H9 (cell line): ENCODE results near the gene HHAT. TPM values are rescaled to one million over a fixed set of nuclear protein-coding genes. Genes with fewer than 3 reads are reported as not detected.

Experiments
- DNase-seq: peaks from one replicate; pipeline ENCODE4 v3.0.0-alpha.2; 2017
- H2AFZ ChIP-seq: one replicate; pipeline ENCODE4 v1.6.1; 2013; ENCODE audit warnings: mild to moderate bottlenecking, low read length, control low read depth, moderate library complexity
- H2AK5ac ChIP-seq: 2 replicates; pipeline ENCODE4 v1.6.1; 2013; ENCODE audit warnings: low read length, control low read depth, mixed read lengths; ENCODE audit not compliant: insufficient read length
- H2BK120ac ChIP-seq: one replicate; pipeline ENCODE4 v1.6.1; 2013; ENCODE audit warnings: low read depth, mild to moderate bottlenecking, low read length, control low read depth, inconsistent platforms; ENCODE audit not compliant: poor library complexity, severe bottlenecking
- H2BK12ac ChIP-seq: 2 replicates; pipeline ENCODE4 v1.6.1; 2013; ENCODE audit warnings: low read length, control low read depth, mixed read lengths, low read depth; ENCODE audit not compliant: insufficient read length
- H2BK15ac ChIP-seq: 2 replicates; pipeline ENCODE4 v1.6.1; 2013; ENCODE audit warnings: low read depth, low read length, control low read depth
- H2BK20ac ChIP-seq: one replicate; pipeline ENCODE4 v1.6.1; 2013; ENCODE audit warnings: low read depth, mild to moderate bottlenecking, low read length, control low read depth, inconsistent platforms; ENCODE audit not compliant: poor library complexity, severe bottlenecking
- H2BK5ac ChIP-seq: 2 replicates; pipeline ENCODE4 v1.6.1; 2013; ENCODE audit warnings: low read length, control low read depth, mixed read lengths; ENCODE audit not compliant: insufficient read length
- H3K14ac ChIP-seq: 2 replicates; pipeline ENCODE4 v1.6.1; 2013; ENCODE audit warnings: low read length, control low read depth; ENCODE audit not compliant: insufficient read depth
- H3K18ac ChIP-seq: 2 replicates; pipeline ENCODE4 v1.6.1; 2013; ENCODE audit warnings: low read depth, mild to moderate bottlenecking, mixed read lengths, low read length, control low read depth; ENCODE audit not compliant: insufficient read length
- H3K23ac ChIP-seq: 2 replicates; pipeline ENCODE4 v1.6.1; 2013; ENCODE audit warnings: low read length, control low read depth, mixed read lengths, low read depth; ENCODE audit not compliant: insufficient read length
- H3K23me2 ChIP-seq: 2 replicates; pipeline ENCODE4 v1.6.1; 2013; ENCODE audit warnings: low read depth, mild to moderate bottlenecking, mixed read lengths, low read length, control low read depth; ENCODE audit not compliant: insufficient read length, poor library complexity, severe bottlenecking
- H3K27ac ChIP-seq: 2 replicates; pipeline ENCODE4 v1.5.1; 2013; ENCODE audit warnings: low read length, control low read depth, mixed read lengths, low read depth; ENCODE audit not compliant: insufficient read length
- H3K27me3 ChIP-seq: 2 replicates; pipeline ENCODE4 v1.6.1; 2013; ENCODE audit warnings: low read length, control low read depth, inconsistent platforms; ENCODE audit not compliant: insufficient read depth
- H3K4ac ChIP-seq: 2 replicates; pipeline ENCODE4 v1.6.1; 2013; ENCODE audit warnings: low read depth, mild to moderate bottlenecking, control low read depth, inconsistent platforms, low read length, moderate library complexity
- H3K4me1 ChIP-seq: 2 replicates; pipeline ENCODE4 v1.6.1; 2013; ENCODE audit warnings: low read length, control low read depth, inconsistent platforms; ENCODE audit not compliant: insufficient read depth
- H3K4me2 ChIP-seq: 2 replicates; pipeline ENCODE4 v1.6.1; 2013; ENCODE audit warnings: low read length, control low read depth, mixed read lengths; ENCODE audit not compliant: insufficient read length, insufficient read depth
- H3K56ac ChIP-seq: 2 replicates; pipeline ENCODE4 v1.6.1; 2013; ENCODE audit warnings: low read depth, mild to moderate bottlenecking, mixed read lengths, low read length, control low read depth; ENCODE audit not compliant: insufficient read length
- H3K79me1 ChIP-seq: 2 replicates; pipeline ENCODE4 v1.6.1; 2013; ENCODE audit warnings: low read depth, mild to moderate bottlenecking, moderate library complexity, low read length, control low read depth, inconsistent platforms; ENCODE audit not compliant: insufficient read depth, poor library complexity, severe bottlenecking
- H3K79me2 ChIP-seq: 2 replicates; pipeline ENCODE4 v1.6.1; 2013; ENCODE audit warnings: low read length, control low read depth, inconsistent platforms; ENCODE audit not compliant: insufficient read depth
- H3K9ac ChIP-seq: 2 replicates; pipeline ENCODE4 v1.6.1; 2013; ENCODE audit warnings: low read length, control low read depth, mixed read lengths; ENCODE audit not compliant: insufficient read length; ENCODE audit errors: extremely low read depth
- H3K9me3 ChIP-seq: one replicate; pipeline ENCODE4 v1.6.1; 2013; ENCODE audit warnings: low read depth, low read length, inconsistent platforms; ENCODE audit not compliant: control insufficient read depth
- H3T11ph ChIP-seq: one replicate; pipeline ENCODE4 v1.6.1; 2013; ENCODE audit warnings: mild to moderate bottlenecking, low read length, control low read depth, inconsistent platforms
- H4K20me1 ChIP-seq: one replicate; pipeline ENCODE4 v1.6.1; 2013; ENCODE audit not compliant: control insufficient read depth, insufficient read length, insufficient read depth
- H4K5ac ChIP-seq: 2 replicates; pipeline ENCODE4 v1.6.1; 2013; ENCODE audit warnings: low read depth, mild to moderate bottlenecking, mixed read lengths, low read length, control low read depth; ENCODE audit not compliant: insufficient read length
- H4K8ac ChIP-seq: replicated peaks from 2 replicates; pipeline ENCODE4 v1.6.1; 2013; ENCODE audit warnings: low read length, control low read depth, mixed read lengths, low read depth; ENCODE audit not compliant: insufficient read length
- H4K91ac ChIP-seq: 2 replicates; pipeline ENCODE4 v1.6.1; 2013; ENCODE audit warnings: low read depth, mild to moderate bottlenecking, moderate library complexity, mixed read lengths, low read length, control low read depth; ENCODE audit not compliant: insufficient read length
- H3K27ac Mint-ChIP-seq, 3 experiments: 2 replicates in 2 of 3; 3 replicates in 1 of 3; pipeline ENCODE4 v1.8.0; 2020 to 2021; ENCODE audit warnings: mixed read lengths in 3 of 3, mild to moderate bottlenecking in 1 of 3, moderate library complexity in 1 of 3
- H3K27me3 Mint-ChIP-seq: 2 replicates; pipeline ENCODE4 v1.8.0; 2021; ENCODE audit warnings: low read depth, mild to moderate bottlenecking, moderate library complexity, mixed read lengths
- H3K36me3 Mint-ChIP-seq, 3 experiments: 2 replicates in 2 of 3; 3 replicates in 1 of 3; pipeline ENCODE4 v1.8.0; 2020 to 2021; ENCODE audit warnings: low read depth in 3 of 3, mixed read lengths in 3 of 3; ENCODE audit not compliant: insufficient read depth in 1 of 3
- H3K4me1 Mint-ChIP-seq, 2 experiments: 2 replicates each; pipeline ENCODE4 v1.8.0; 2020; ENCODE audit warnings: mixed read lengths in 2 of 2
- H3K4me3 Mint-ChIP-seq, 2 experiments: 2 replicates in 1 of 2; 3 replicates in 1 of 2; pipeline ENCODE4 v1.8.0; 2020 to 2021; ENCODE audit warnings: mild to moderate bottlenecking in 2 of 2, mixed read lengths in 2 of 2, moderate library complexity in 1 of 2
- H3K9me3 Mint-ChIP-seq, 2 experiments: 2 replicates in 1 of 2; 3 replicates in 1 of 2; pipeline ENCODE4 v1.8.0; 2020; ENCODE audit warnings: mild to moderate bottlenecking in 2 of 2, mixed read lengths in 2 of 2, moderate library complexity in 1 of 2
- WGBS: extraction: QIAGEN DNeasy Blood & Tissue Kit; methylation state at CpG from one replicate; pipeline ENCODE4 v1.1.7; 2013; ENCODE audit warnings: missing lambda C conversion rate, low lambda C conversion rate, mixed read lengths; ENCODE audit not compliant: insufficient read length; ENCODE audit errors: extremely low coverage; 5-methylcytosine and 5-hydroxymethylcytosine counted together
- total RNA-seq: library from RNA; stranded (reverse); gene quantifications from 2 replicates; pipeline ENCODE4 v1.2.1, GENCODE V29; 2021
- TF ChIP-seq, protein P1 (sequence below): fragments of 200-600 bp; sonication (generic); conservative IDR thresholded peaks from 3 replicates; pipeline ENCODE4 v1.8.0; 2021; ENCODE audit warnings: antibody characterized with exemption, mild to moderate bottlenecking

HHAT gene
- total RNA-seq, 1 experiment from 2014 or later = 0.48 TPM

DNA sequence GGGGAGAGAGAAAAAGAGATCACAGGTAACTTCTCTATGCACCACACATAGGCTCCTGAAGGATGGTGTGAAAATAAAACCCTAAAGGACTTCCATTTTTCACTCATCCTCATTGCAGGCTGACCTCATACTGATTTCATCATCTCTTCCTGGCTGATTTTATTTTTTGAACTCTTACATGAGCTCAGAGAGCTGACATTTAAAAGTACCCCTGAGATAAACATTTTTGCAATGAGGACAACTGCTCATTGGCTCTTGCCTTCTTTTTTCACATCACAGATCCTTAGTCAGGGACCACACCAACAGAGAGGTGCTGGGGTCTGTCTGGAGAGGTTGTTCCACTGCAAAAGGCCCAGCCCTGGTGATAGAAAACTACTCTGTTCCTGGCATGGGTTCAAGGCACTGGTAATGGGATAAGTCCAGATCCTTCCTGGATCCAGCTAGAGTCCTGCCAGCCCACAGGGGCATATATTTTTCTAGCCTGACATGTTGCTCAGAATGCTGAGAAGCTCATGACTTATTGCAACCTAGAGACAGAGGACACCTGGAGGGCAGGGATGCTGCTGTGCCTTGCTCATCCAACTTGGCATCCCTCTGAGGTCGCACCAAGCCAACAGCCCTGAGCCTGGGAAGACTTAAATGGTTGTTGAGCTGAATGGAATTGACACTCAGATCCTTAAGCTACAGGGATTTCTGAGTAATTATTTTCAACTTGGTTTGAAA is 360.0 kb downstream of the HHAT start:
- no peak overlapping the region for H4K91ac ChIP-seq
- DNase-seq = no peak
- Mint-ChIP-seq H3K4me1 (no peaks in the 10 kb centered on the region), H3K36me3 (no peaks in the 10 kb centered on the region), H3K9me3 (no peaks in the 10 kb centered on the region), H3K27ac (no peak overlapping the region), H3K27me3 (no peaks in the 10 kb centered on the region), H3K4me3 (no peak overlapping the region)
- H3K9ac ChIP-seq = no peak overlapping the region
- no peaks in the 10 kb centered on the region for H4K20me1 ChIP-seq
- H3K79me1 ChIP-seq = no peaks in the 10 kb centered on the region
- H2BK12ac ChIP-seq = no peak overlapping the region
- no peak overlapping the region for H3K14ac ChIP-seq
- no peak overlapping the region for H3K4ac ChIP-seq
- H3K23ac ChIP-seq = no peak overlapping the region
- no peaks in the 10 kb centered on the region for H3K4me1 ChIP-seq
- H3K23me2 ChIP-seq = no peaks in the 10 kb centered on the region
- H2BK120ac ChIP-seq = no peak overlapping the region
- no CpG with 5 or more reads among the region's 1 CpG for WGBS
- H2BK5ac ChIP-seq = no peak overlapping the region
- H2AK5ac ChIP-seq = no peak overlapping the region
- no peak overlapping the region for H2BK15ac ChIP-seq
- H4K5ac ChIP-seq = no peak overlapping the region
- TF ChIP-seq, protein P1, sequence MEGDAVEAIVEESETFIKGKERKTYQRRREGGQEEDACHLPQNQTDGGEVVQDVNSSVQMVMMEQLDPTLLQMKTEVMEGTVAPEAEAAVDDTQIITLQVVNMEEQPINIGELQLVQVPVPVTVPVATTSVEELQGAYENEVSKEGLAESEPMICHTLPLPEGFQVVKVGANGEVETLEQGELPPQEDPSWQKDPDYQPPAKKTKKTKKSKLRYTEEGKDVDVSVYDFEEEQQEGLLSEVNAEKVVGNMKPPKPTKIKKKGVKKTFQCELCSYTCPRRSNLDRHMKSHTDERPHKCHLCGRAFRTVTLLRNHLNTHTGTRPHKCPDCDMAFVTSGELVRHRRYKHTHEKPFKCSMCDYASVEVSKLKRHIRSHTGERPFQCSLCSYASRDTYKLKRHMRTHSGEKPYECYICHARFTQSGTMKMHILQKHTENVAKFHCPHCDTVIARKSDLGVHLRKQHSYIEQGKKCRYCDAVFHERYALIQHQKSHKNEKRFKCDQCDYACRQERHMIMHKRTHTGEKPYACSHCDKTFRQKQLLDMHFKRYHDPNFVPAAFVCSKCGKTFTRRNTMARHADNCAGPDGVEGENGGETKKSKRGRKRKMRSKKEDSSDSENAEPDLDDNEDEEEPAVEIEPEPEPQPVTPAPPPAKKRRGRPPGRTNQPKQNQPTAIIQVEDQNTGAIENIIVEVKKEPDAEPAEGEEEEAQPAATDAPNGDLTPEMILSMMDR = no peak
- H2BK20ac ChIP-seq = no peak overlapping the region
- H3K56ac ChIP-seq = no peak overlapping the region
- H2AFZ ChIP-seq = no peak overlapping the region
- H3K4me2 ChIP-seq = no peak overlapping the region
- no peak overlapping the region for H3K18ac ChIP-seq
- no peaks in the 10 kb centered on the region for H3K79me2 ChIP-seq
- no peaks in the 10 kb centered on the region for H3K9me3 ChIP-seq
- no peak overlapping the region for H3T11ph ChIP-seq
- no peaks in the 10 kb centered on the region for H3K27me3 ChIP-seq
- H3K27ac ChIP-seq = no peak overlapping the region
- H4K8ac ChIP-seq = no peak overlapping the region
